ENCODE measurements around the gene PSMD3.

DNA sequence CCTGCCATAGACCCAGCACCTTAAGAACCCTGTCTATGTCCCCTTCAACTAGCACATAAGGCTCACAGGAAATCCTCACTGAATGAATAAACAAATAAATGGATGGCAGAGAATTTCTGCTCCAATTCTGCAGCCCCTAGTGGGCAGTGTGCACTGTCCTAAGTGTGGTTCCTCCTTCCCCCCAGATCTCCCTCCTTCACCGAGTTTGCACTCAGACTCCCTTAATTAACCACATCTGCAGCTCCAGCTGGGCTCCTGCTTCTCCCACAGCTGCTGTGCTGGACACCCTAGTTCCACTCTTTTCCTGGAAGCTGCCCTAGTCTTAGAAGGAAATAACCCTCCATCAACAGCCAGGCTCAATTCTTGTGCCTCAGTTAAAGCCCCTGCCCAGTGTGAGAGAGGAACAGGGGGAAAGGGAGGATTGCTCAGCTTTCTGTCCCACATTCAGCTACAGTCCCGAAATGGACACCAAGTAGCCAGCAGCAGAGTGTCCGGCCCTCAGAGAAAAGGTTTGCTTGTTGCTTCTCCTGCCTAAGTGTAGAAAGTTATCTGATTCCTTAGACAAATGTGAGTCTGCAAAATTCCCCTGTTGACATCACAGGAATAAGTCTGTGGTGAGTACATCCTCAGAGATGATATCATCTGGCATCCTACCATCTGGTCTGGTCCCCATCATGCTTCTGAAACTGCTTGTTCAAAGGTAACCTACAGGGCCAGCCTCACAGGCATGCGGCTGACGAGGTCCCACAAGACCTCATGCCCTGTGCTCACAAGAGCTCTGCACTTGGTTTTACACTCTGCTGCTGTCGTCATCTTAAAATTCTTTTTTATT, 40.8 kb upstream of the PSMD3 start:
- no peak for TF ChIP-seq POLR2A (IDR thresholded peaks at IDR 0.05)
- TF ChIP-seq, protein P1, sequence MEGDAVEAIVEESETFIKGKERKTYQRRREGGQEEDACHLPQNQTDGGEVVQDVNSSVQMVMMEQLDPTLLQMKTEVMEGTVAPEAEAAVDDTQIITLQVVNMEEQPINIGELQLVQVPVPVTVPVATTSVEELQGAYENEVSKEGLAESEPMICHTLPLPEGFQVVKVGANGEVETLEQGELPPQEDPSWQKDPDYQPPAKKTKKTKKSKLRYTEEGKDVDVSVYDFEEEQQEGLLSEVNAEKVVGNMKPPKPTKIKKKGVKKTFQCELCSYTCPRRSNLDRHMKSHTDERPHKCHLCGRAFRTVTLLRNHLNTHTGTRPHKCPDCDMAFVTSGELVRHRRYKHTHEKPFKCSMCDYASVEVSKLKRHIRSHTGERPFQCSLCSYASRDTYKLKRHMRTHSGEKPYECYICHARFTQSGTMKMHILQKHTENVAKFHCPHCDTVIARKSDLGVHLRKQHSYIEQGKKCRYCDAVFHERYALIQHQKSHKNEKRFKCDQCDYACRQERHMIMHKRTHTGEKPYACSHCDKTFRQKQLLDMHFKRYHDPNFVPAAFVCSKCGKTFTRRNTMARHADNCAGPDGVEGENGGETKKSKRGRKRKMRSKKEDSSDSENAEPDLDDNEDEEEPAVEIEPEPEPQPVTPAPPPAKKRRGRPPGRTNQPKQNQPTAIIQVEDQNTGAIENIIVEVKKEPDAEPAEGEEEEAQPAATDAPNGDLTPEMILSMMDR (IDR thresholded peaks at IDR 0.05): peak in 3 of 6 experiments; percentile 5 to 16 (median 7)

All from esophagus squamous epithelium (tissue), 4 donors.